H9 (cell line): ENCODE data around the gene AGBL4. TPM values are rescaled to one million over a fixed set of nuclear protein-coding genes. Genes with fewer than 3 reads are reported as not detected.

Experiments used
- DNase-seq: peaks from one replicate; pipeline ENCODE4 v3.0.0-alpha.2; 2017
- H2AFZ ChIP-seq: one replicate; pipeline ENCODE4 v1.6.1; 2013; ENCODE audit warnings: mild to moderate bottlenecking, low read length, control low read depth, moderate library complexity
- H2AK5ac ChIP-seq: 2 replicates; pipeline ENCODE4 v1.6.1; 2013; ENCODE audit warnings: low read length, control low read depth, mixed read lengths; ENCODE audit not compliant: insufficient read length
- H2BK120ac ChIP-seq: one replicate; pipeline ENCODE4 v1.6.1; 2013; ENCODE audit warnings: low read depth, mild to moderate bottlenecking, low read length, control low read depth, inconsistent platforms; ENCODE audit not compliant: poor library complexity, severe bottlenecking
- H2BK12ac ChIP-seq: 2 replicates; pipeline ENCODE4 v1.6.1; 2013; ENCODE audit warnings: low read length, control low read depth, mixed read lengths, low read depth; ENCODE audit not compliant: insufficient read length
- H2BK15ac ChIP-seq: 2 replicates; pipeline ENCODE4 v1.6.1; 2013; ENCODE audit warnings: low read depth, low read length, control low read depth
- H2BK20ac ChIP-seq: one replicate; pipeline ENCODE4 v1.6.1; 2013; ENCODE audit warnings: low read depth, mild to moderate bottlenecking, low read length, control low read depth, inconsistent platforms; ENCODE audit not compliant: poor library complexity, severe bottlenecking
- H2BK5ac ChIP-seq: 2 replicates; pipeline ENCODE4 v1.6.1; 2013; ENCODE audit warnings: low read length, control low read depth, mixed read lengths; ENCODE audit not compliant: insufficient read length
- H3K14ac ChIP-seq: 2 replicates; pipeline ENCODE4 v1.6.1; 2013; ENCODE audit warnings: low read length, control low read depth; ENCODE audit not compliant: insufficient read depth
- H3K18ac ChIP-seq: 2 replicates; pipeline ENCODE4 v1.6.1; 2013; ENCODE audit warnings: low read depth, mild to moderate bottlenecking, mixed read lengths, low read length, control low read depth; ENCODE audit not compliant: insufficient read length
- H3K23ac ChIP-seq: 2 replicates; pipeline ENCODE4 v1.6.1; 2013; ENCODE audit warnings: low read length, control low read depth, mixed read lengths, low read depth; ENCODE audit not compliant: insufficient read length
- H3K23me2 ChIP-seq: 2 replicates; pipeline ENCODE4 v1.6.1; 2013; ENCODE audit warnings: low read depth, mild to moderate bottlenecking, mixed read lengths, low read length, control low read depth; ENCODE audit not compliant: insufficient read length, poor library complexity, severe bottlenecking
- H3K27ac ChIP-seq: 2 replicates; pipeline ENCODE4 v1.5.1; 2013; ENCODE audit warnings: low read length, control low read depth, mixed read lengths, low read depth; ENCODE audit not compliant: insufficient read length
- H3K27me3 ChIP-seq: 2 replicates; pipeline ENCODE4 v1.6.1; 2013; ENCODE audit warnings: low read length, control low read depth, inconsistent platforms; ENCODE audit not compliant: insufficient read depth
- H3K4ac ChIP-seq: 2 replicates; pipeline ENCODE4 v1.6.1; 2013; ENCODE audit warnings: low read depth, mild to moderate bottlenecking, control low read depth, inconsistent platforms, low read length, moderate library complexity
- H3K4me1 ChIP-seq: 2 replicates; pipeline ENCODE4 v1.6.1; 2013; ENCODE audit warnings: low read length, control low read depth, inconsistent platforms; ENCODE audit not compliant: insufficient read depth
- H3K4me2 ChIP-seq: 2 replicates; pipeline ENCODE4 v1.6.1; 2013; ENCODE audit warnings: low read length, control low read depth, mixed read lengths; ENCODE audit not compliant: insufficient read length, insufficient read depth
- H3K56ac ChIP-seq: 2 replicates; pipeline ENCODE4 v1.6.1; 2013; ENCODE audit warnings: low read depth, mild to moderate bottlenecking, mixed read lengths, low read length, control low read depth; ENCODE audit not compliant: insufficient read length
- H3K79me1 ChIP-seq: 2 replicates; pipeline ENCODE4 v1.6.1; 2013; ENCODE audit warnings: low read depth, mild to moderate bottlenecking, moderate library complexity, low read length, control low read depth, inconsistent platforms; ENCODE audit not compliant: insufficient read depth, poor library complexity, severe bottlenecking
- H3K79me2 ChIP-seq: 2 replicates; pipeline ENCODE4 v1.6.1; 2013; ENCODE audit warnings: low read length, control low read depth, inconsistent platforms; ENCODE audit not compliant: insufficient read depth
- H3K9ac ChIP-seq: 2 replicates; pipeline ENCODE4 v1.6.1; 2013; ENCODE audit warnings: low read length, control low read depth, mixed read lengths; ENCODE audit not compliant: insufficient read length; ENCODE audit errors: extremely low read depth
- H3K9me3 ChIP-seq: one replicate; pipeline ENCODE4 v1.6.1; 2013; ENCODE audit warnings: low read depth, low read length, inconsistent platforms; ENCODE audit not compliant: control insufficient read depth
- H3T11ph ChIP-seq: one replicate; pipeline ENCODE4 v1.6.1; 2013; ENCODE audit warnings: mild to moderate bottlenecking, low read length, control low read depth, inconsistent platforms
- H4K20me1 ChIP-seq: one replicate; pipeline ENCODE4 v1.6.1; 2013; ENCODE audit not compliant: control insufficient read depth, insufficient read length, insufficient read depth
- H4K5ac ChIP-seq: 2 replicates; pipeline ENCODE4 v1.6.1; 2013; ENCODE audit warnings: low read depth, mild to moderate bottlenecking, mixed read lengths, low read length, control low read depth; ENCODE audit not compliant: insufficient read length
- H4K8ac ChIP-seq: replicated peaks from 2 replicates; pipeline ENCODE4 v1.6.1; 2013; ENCODE audit warnings: low read length, control low read depth, mixed read lengths, low read depth; ENCODE audit not compliant: insufficient read length
- H4K91ac ChIP-seq: 2 replicates; pipeline ENCODE4 v1.6.1; 2013; ENCODE audit warnings: low read depth, mild to moderate bottlenecking, moderate library complexity, mixed read lengths, low read length, control low read depth; ENCODE audit not compliant: insufficient read length
- H3K27ac Mint-ChIP-seq, 3 experiments: 2 replicates in 2 of 3; 3 replicates in 1 of 3; pipeline ENCODE4 v1.8.0; 2020 to 2021; ENCODE audit warnings: mixed read lengths in 3 of 3, mild to moderate bottlenecking in 1 of 3, moderate library complexity in 1 of 3
- H3K27me3 Mint-ChIP-seq: 2 replicates; pipeline ENCODE4 v1.8.0; 2021; ENCODE audit warnings: low read depth, mild to moderate bottlenecking, moderate library complexity, mixed read lengths
- H3K36me3 Mint-ChIP-seq, 3 experiments: 2 replicates in 2 of 3; 3 replicates in 1 of 3; pipeline ENCODE4 v1.8.0; 2020 to 2021; ENCODE audit warnings: low read depth in 3 of 3, mixed read lengths in 3 of 3; ENCODE audit not compliant: insufficient read depth in 1 of 3
- H3K4me1 Mint-ChIP-seq, 2 experiments: 2 replicates each; pipeline ENCODE4 v1.8.0; 2020; ENCODE audit warnings: mixed read lengths in 2 of 2
- H3K4me3 Mint-ChIP-seq, 2 experiments: 2 replicates in 1 of 2; 3 replicates in 1 of 2; pipeline ENCODE4 v1.8.0; 2020 to 2021; ENCODE audit warnings: mild to moderate bottlenecking in 2 of 2, mixed read lengths in 2 of 2, moderate library complexity in 1 of 2
- H3K9me3 Mint-ChIP-seq, 2 experiments: 2 replicates in 1 of 2; 3 replicates in 1 of 2; pipeline ENCODE4 v1.8.0; 2020; ENCODE audit warnings: mild to moderate bottlenecking in 2 of 2, mixed read lengths in 2 of 2, moderate library complexity in 1 of 2
- WGBS: extraction: QIAGEN DNeasy Blood & Tissue Kit; methylation state at CpG from one replicate; pipeline ENCODE4 v1.1.7; 2013; ENCODE audit warnings: missing lambda C conversion rate, low lambda C conversion rate, mixed read lengths; ENCODE audit not compliant: insufficient read length; ENCODE audit errors: extremely low coverage; 5-methylcytosine and 5-hydroxymethylcytosine counted together
- total RNA-seq: library from RNA; stranded (reverse); gene quantifications from 2 replicates; pipeline ENCODE4 v1.2.1, GENCODE V29; 2021
- TF ChIP-seq, protein P1 (sequence below): fragments of 200-600 bp; sonication (generic); conservative IDR thresholded peaks from 3 replicates; pipeline ENCODE4 v1.8.0; 2021; ENCODE audit warnings: antibody characterized with exemption, mild to moderate bottlenecking

Gene AGBL4
- total RNA-seq, 1 experiment from 2014 or later, result not detected

DNA sequence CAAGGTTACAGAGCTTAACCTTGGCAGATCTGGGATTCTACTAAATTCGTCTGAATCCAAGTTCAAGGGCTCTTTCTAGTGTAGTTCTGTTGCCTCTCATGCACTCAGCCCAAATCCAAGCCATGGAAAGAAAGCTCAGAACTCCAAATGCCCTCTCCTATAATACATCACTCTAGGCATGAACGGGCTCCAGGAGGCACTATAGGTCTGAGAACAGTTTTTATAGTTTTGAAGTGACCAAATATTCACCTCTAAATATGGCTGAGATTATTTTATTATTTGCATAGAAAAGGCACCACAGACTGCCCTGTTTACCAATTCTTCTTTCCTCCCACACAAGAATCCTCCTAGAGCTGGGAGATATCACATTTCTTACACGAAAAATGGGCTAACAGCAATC is 919.2 kb downstream of the AGBL4 start:
- no peak overlapping the region for H3K56ac ChIP-seq
- H3K14ac ChIP-seq, result no peak overlapping the region
- no peak overlapping the region for H3K23ac ChIP-seq
- H3T11ph ChIP-seq, result no peak overlapping the region
- Mint-ChIP-seq H3K27me3 (no peaks in the 10 kb centered on the region), H3K4me1 (no peaks in the 10 kb centered on the region), H3K36me3 (peaks cover 0 to 23% (median 9%) of the 10 kb centered on the region in 3 experiments; a peak in 5 of 7 replicates), H3K9me3 (peaks cover 89 to 94% of the 10 kb centered on the region in 2 experiments), H3K4me3 (no peak overlapping the region), H3K27ac (no peak overlapping the region)
- no peak overlapping the region for H2BK5ac ChIP-seq
- WGBS, result no CpG with 5 or more reads among the region's 3 CpGs
- H3K9me3 ChIP-seq, result peaks cover 39% of the 10 kb centered on the region
- no peak overlapping the region for H2AK5ac ChIP-seq
- TF ChIP-seq, protein P1, sequence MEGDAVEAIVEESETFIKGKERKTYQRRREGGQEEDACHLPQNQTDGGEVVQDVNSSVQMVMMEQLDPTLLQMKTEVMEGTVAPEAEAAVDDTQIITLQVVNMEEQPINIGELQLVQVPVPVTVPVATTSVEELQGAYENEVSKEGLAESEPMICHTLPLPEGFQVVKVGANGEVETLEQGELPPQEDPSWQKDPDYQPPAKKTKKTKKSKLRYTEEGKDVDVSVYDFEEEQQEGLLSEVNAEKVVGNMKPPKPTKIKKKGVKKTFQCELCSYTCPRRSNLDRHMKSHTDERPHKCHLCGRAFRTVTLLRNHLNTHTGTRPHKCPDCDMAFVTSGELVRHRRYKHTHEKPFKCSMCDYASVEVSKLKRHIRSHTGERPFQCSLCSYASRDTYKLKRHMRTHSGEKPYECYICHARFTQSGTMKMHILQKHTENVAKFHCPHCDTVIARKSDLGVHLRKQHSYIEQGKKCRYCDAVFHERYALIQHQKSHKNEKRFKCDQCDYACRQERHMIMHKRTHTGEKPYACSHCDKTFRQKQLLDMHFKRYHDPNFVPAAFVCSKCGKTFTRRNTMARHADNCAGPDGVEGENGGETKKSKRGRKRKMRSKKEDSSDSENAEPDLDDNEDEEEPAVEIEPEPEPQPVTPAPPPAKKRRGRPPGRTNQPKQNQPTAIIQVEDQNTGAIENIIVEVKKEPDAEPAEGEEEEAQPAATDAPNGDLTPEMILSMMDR, result no peak
- no peaks in the 10 kb centered on the region for H3K4me1 ChIP-seq
- no peak overlapping the region for H3K4ac ChIP-seq
- H3K4me2 ChIP-seq, result no peak overlapping the region
- H2BK120ac ChIP-seq, result no peak overlapping the region
- no peak overlapping the region for H2BK20ac ChIP-seq
- no peak overlapping the region for H2AFZ ChIP-seq
- H4K20me1 ChIP-seq, result no peaks in the 10 kb centered on the region
- H3K18ac ChIP-seq, result no peak overlapping the region
- DNase-seq, result no peak
- H3K79me1 ChIP-seq, result no peaks in the 10 kb centered on the region
- no peak overlapping the region for H3K27ac ChIP-seq
- no peak overlapping the region for H4K91ac ChIP-seq
- H3K27me3 ChIP-seq, result no peaks in the 10 kb centered on the region
- no peaks in the 10 kb centered on the region for H3K79me2 ChIP-seq
- H4K5ac ChIP-seq, result no peak overlapping the region
- no peak overlapping the region for H3K9ac ChIP-seq
- H2BK12ac ChIP-seq, result no peak overlapping the region
- no peaks in the 10 kb centered on the region for H3K23me2 ChIP-seq
- H4K8ac ChIP-seq, result no peak overlapping the region
- no peak overlapping the region for H2BK15ac ChIP-seq
